ACC112 (cell line): ENCODE data around the gene MTG2.

ENCODE experiments used
- H2AFZ ChIP-seq: fragments of 200-600 bp; sonication (generic); one replicate; pipeline ENCODE4 v1.6.0; 2017; ENCODE audit warnings: antibody characterized with exemption, low read length; ENCODE audit not compliant: unreplicated experiment
- H3K27ac ChIP-seq: fragments of 200-600 bp; sonication (generic); 2 replicates; pipeline ENCODE4 v1.5.1; 2014; ENCODE audit warnings: low read depth, mild to moderate bottlenecking, antibody characterized with exemption, low read length, moderate library complexity
- H3K27me3 ChIP-seq: fragments of 200-600 bp; sonication (generic); 2 replicates; pipeline ENCODE4 v1.6.1; 2014; ENCODE audit warnings: mild to moderate bottlenecking, antibody characterized with exemption, low read length, moderate library complexity, mixed read lengths; ENCODE audit not compliant: insufficient read depth
- H3K36me3 ChIP-seq: fragments of 200-600 bp; sonication (generic); 2 replicates; pipeline ENCODE4 v1.6.1; 2016; ENCODE audit warnings: mild to moderate bottlenecking, antibody characterized with exemption, low read length, moderate library complexity, mixed read lengths; ENCODE audit not compliant: insufficient read depth
- H3K4me1 ChIP-seq: fragments of 200-600 bp; sonication (generic); one replicate; pipeline ENCODE4 v1.6.1; 2016; ENCODE audit warnings: low read length, mixed read lengths; ENCODE audit not compliant: insufficient read depth, unreplicated experiment, control insufficient read depth
- H3K4me3 ChIP-seq: fragments of 200-600 bp; sonication (generic); 2 replicates; pipeline ENCODE4 v1.5.1; 2014; ENCODE audit warnings: mild to moderate bottlenecking, low read depth, low read length
- H3K79me2 ChIP-seq: fragments of 200-600 bp; sonication (generic); one replicate; pipeline ENCODE4 v1.6.0; 2016; ENCODE audit warnings: low read length; ENCODE audit not compliant: control insufficient read depth, unreplicated experiment, insufficient read depth

The MTG2 gene

DNA sequence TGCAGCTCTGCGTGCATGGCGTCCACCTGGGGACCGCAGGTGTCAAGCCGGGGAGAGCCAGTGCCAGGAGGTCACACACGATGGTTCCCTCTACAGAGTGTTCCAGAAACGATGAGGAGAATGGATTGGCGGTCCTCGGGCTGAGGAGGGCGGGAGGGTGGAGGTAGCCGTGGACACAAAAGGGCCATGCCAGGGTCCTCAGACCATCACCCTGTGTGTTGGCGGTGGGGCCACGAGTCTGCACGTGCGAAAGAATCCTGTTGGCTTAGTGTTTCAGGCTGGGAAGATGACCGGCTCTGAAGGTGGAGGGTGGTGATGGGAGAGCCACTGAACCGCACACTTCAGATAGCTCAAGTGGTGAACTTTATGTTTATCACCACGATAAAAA lies 23.6 kb downstream of the MTG2 start:
- H2AFZ ChIP-seq: no peak overlapping the region
- peaks cover 14% of the 10 kb centered on the region; the same call in 1 of the 2 replicates for H3K27me3 ChIP-seq
- no peak overlapping the region for H3K27ac ChIP-seq
- H3K4me1 ChIP-seq: peaks cover 31% of the 10 kb centered on the region
- no peaks in the 10 kb centered on the region for H3K36me3 ChIP-seq
- H3K79me2 ChIP-seq: no peaks in the 10 kb centered on the region
- H3K4me3 ChIP-seq: no peak overlapping the region

DNA sequence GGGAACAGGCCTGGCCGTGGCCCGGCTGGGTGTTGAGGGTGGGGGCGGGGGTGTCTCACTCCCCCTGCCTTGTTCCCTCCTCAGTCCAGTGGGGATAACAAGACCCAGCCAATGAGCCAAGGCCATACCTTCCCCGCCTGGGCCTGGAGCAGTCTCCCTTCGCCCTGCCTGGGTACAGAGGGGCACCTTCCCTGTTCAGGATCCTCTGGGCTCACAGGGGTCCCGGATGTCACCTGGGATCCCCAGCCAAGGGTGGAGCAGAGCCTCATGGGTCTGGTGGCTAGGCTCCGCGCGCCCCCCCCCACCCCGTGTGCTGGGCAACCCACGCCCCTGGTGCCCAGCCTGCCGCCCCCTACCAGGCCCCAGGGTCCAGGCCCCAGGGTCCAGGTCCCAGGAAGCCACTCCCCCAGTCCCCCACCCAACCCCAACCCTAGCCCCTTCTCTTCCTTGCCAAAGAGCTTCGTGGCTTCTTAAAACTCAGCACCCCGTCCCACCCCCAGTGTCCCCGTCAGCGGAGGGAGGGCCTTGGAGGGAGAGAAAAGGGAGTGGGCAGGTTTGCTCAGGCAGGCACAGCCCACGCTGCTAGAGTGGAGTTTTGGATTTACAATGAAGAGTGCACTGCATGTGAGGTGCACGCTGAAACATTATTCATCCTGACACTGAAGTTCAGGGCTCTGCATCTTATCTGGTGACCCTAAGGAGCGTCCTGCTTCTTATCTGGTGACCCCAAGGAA lies 25.4 kb downstream of the MTG2 start:
- Histone ChIP-seq H3K27me3 (peaks cover 22% of the 10 kb centered on the region; the same call in 1 of the 2 replicates), H2AFZ (no peak overlapping the region), H3K36me3 (no peaks in the 10 kb centered on the region), H3K4me3 (no peak overlapping the region), H3K79me2 (no peaks in the 10 kb centered on the region), H3K27ac (no peak overlapping the region), H3K4me1 (peaks cover 17% of the 10 kb centered on the region)

DNA sequence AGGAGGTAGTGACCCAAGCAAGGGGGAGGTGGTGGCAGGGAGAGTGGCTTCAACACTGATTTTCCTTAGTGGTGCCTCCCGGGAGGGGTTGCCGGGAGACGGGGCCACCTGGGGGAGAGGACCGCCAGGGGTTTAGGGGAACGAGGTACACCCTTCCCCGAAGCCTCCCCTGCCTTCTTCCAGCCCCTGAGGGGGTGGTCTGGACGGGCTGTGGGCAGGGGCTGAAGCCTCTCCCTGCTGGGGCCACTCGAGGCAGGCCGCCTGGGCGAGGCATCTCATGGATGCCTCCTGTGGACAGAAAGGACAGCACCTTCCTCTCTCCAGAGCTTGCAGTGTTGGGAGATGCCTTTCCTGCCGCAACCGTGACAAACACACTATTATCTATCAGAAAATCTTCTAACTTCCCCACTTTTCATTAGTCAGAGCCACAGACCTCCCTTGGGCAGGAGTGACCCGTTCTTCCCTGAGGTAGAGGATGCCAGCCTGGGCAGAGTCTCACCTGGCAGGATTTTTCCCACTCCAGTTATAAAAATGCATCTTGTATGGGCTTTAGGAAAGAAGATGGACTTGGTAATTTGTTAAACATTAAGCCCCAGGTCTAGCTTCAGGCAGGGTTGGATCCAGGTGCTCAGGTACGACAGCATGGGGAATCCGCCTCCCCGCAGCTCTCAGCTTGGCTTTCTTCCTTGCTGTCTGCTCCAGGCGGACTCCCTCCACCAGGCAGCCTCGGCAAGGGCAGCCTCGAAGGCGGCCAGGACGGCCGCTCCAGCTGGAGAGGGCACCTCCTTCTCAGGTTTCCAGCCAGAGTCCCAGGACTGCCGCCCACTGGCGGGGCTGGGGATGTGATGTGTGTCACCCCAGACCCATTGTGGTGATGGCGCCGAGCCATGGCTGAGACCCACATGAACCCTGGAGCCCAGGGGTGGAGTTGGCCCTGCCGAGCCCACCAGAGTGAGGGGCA lies 26.2 kb downstream of the MTG2 start:
- H3K4me1 ChIP-seq: peaks cover 12% of the 10 kb centered on the region

DNA sequence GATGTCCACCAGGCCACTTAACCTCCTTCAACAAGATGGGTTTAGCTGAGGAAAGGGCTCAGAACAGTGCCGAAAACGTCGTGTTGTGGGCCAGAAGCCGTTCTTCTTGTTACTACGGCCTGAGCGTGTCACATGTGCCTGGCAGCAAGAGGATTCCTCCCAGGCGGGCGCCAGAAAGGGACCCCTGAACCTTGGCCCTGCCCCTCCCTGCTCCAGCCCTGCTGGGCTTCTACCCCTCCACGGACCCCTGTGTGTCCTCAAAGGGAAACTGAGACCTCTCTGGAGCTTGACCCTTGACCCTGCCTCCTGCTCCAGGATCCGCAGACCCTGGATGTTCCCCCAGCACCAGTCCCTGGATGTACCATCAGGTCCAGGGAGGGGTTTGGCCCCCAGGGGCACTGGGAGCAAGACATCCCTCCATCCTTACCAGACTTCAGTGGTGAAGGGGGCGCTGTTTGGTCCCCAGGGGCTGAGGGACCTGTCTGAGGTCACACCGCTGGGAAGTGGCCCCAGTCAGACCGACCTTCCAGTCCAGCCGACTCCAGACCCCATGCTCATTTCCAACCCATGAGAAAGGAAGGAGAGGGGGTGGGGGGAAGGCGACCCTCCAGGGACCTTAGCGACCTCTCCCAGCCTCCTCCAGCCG lies 27.1 kb downstream of the MTG2 start:
- Histone ChIP-seq H3K36me3 (no peaks in the 10 kb centered on the region), H3K27ac (no peak overlapping the region), H3K4me3 (no peak overlapping the region), H3K27me3 (peaks cover 35% of the 10 kb centered on the region), H3K4me1 (peaks cover 12% of the 10 kb centered on the region), H3K79me2 (no peaks in the 10 kb centered on the region), H2AFZ (no peak overlapping the region)

More for the DNA sequence above, 26.2 kb downstream of the MTG2 start:
- peaks cover 26% of the 10 kb centered on the region for H3K27me3 ChIP-seq
- no peaks in the 10 kb centered on the region for H3K36me3 ChIP-seq
- no peak overlapping the region for H3K4me3 ChIP-seq
- H3K79me2 ChIP-seq: no peaks in the 10 kb centered on the region
- no peak overlapping the region for H2AFZ ChIP-seq
- H3K27ac ChIP-seq: no peak overlapping the region

DNA sequence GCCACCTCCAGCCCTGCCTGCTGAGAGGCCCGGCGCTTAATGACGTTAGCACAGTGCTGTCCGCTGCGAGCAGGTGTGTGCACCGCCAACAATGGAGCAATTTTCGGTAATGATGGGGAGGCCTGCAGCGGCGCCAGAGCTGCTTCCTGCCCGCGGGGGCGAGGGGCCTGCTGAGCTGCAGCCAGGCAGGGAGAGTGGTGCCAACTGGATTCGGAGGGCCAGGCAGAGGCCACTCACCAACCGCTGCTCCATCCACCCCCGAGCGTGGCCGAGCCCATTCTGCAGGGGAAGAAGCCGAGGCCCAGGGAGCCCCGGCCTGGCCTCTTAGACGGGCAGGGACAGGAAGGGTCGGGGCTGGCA lies 27.6 kb downstream of the MTG2 start:
- Histone ChIP-seq H3K27me3 (peaks cover 40% of the 10 kb centered on the region), H2AFZ (no peak overlapping the region), H3K4me1 (peaks cover 12% of the 10 kb centered on the region), H3K27ac (no peak overlapping the region), H3K36me3 (no peaks in the 10 kb centered on the region), H3K79me2 (no peaks in the 10 kb centered on the region), H3K4me3 (no peak overlapping the region)

DNA sequence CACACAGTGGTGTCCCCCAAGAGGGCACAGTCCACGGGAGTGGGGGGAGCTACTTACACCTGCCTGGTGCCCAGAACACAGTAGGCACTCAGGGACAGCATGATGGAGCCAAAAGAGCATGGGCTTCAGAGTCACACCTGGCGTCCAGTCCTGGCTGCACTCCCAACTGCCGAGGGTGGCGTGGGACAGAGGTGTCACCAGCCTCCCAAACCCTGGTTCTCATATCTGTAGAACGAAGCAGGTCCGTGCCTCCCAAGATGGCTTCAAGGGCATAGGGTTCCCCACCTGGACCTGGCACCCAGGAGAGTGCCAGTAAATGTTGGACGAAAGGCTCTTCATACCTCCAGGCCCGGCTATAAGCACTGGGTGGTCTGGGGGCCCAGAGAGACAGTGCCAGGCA lies 28.4 kb downstream of the MTG2 start:
- Histone ChIP-seq H3K4me3 (no peak overlapping the region), H3K79me2 (no peaks in the 10 kb centered on the region), H3K36me3 (no peaks in the 10 kb centered on the region), H3K27ac (no peak overlapping the region), H2AFZ (no peak overlapping the region), H3K4me1 (peaks cover 12% of the 10 kb centered on the region), H3K27me3 (peaks cover 41% of the 10 kb centered on the region)

DNA sequence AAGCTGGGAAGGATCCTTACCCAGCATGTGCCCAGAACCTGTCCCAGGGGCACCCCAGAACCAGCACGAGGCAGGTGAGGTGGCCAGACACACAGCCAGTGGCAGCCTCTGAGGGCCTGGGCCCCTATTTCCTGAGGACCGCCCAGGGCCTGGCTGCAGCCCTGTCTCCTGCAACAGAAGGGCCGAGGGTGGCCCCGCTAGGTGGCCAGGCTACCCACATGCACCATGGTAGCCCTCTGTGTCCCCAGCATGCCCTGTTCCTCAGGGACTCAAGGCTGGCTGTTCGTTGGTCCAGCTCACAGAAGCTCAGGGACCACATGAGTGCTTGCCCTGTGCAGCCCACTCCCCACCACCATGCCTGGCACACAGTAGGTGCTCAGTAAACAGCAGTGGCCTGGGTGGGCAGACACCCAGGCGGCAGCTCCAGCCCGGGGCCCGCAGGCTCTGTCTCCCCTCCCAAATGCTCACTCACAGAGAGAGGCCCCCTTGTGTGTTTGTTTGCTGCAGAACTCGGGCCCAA lies 29.0 kb downstream of the MTG2 start:
- Histone ChIP-seq H3K36me3 (no peaks in the 10 kb centered on the region), H3K27ac (no peak overlapping the region), H3K79me2 (no peaks in the 10 kb centered on the region), H2AFZ (no peak overlapping the region), H3K4me1 (peaks cover 12% of the 10 kb centered on the region), H3K27me3 (peaks cover 44% of the 10 kb centered on the region), H3K4me3 (no peak overlapping the region)

DNA sequence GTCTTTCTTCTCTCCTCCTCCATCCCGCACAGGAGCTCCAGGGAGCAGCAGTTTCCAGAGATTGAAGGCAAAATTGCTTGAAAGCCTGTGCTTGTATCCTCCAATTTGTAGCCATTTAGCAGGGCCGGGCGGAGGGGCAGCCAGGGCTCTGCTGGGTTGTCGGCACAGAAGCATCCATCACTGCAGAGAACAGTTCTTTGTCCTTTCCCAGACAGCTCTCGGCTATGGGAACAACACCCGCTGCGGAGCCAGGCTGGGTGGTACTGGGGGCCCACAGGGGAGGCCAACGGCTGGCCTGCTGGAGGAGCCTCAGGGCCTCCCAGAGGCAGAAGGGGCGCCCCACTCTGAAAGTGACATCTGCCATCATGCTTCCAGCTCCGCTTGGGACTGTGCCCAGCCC lies 29.5 kb downstream of the MTG2 start:
- H3K27me3 ChIP-seq: peaks cover 48% of the 10 kb centered on the region
- H3K79me2 ChIP-seq: no peaks in the 10 kb centered on the region
- peaks cover 8% of the 10 kb centered on the region for H3K4me1 ChIP-seq
- H3K27ac ChIP-seq: no peak overlapping the region
- H3K36me3 ChIP-seq: no peaks in the 10 kb centered on the region
- no peak overlapping the region for H3K4me3 ChIP-seq
- H2AFZ ChIP-seq: no peak overlapping the region

DNA sequence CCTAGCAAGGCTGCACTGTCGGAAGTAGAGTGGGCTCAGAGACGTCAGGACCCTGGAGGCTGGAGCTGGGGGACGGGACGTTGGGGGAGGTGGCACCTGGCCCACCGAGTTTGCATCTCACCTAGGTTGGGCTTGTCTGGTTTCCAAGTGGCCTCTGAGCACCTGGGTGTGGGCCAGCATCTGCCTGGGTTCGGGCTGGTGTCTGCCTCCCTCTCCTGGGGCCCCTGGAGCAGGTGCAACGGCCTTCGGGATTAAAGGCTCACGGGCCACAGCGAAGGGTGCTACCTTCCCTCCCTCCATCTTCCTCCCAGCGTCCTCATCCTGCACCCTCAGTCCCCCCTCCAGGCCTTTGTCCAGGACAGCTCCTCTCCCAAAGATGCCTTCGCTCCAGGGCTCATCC lies 31.2 kb downstream of the MTG2 start:
- Histone ChIP-seq H3K79me2 (no peaks in the 10 kb centered on the region), H3K27ac (no peak overlapping the region), H3K4me3 (no peak overlapping the region), H3K36me3 (no peaks in the 10 kb centered on the region), H2AFZ (no peak overlapping the region), H3K4me1 (no peaks in the 10 kb centered on the region), H3K27me3 (peaks cover 66% of the 10 kb centered on the region)
